ENCODE data around the gene LAMA4. TPM values are rescaled to one million over a fixed set of nuclear protein-coding genes. Genes with fewer than 3 reads are reported as not detected.

LAMA4 gene
- total RNA-seq, 1 experiment from 2014 or later: 1.1 TPM

- no peak overlapping the region for H3K4ac ChIP-seq (ENCODE audit: low read depth, low read length)
- no peak overlapping the region for H2AK5ac ChIP-seq (ENCODE audit: insufficient read length, low read length)
- no peaks in the 10 kb centered on the region for H4K20me1 ChIP-seq (ENCODE audit: control insufficient read depth, insufficient read depth, insufficient read length)
- H2AFZ ChIP-seq (ENCODE audit: low read length): no peak overlapping the region
- no peaks in the 10 kb centered on the region for H3K79me2 ChIP-seq (ENCODE audit: insufficient read depth, low read length)
- no peak overlapping the region for H2BK120ac ChIP-seq (ENCODE audit: low read depth, low read length, poor library complexity, severe bottlenecking)
- no peak overlapping the region for H3K27ac Mint-ChIP-seq
- H3K79me1 ChIP-seq (ENCODE audit: insufficient read depth, low read depth, low read length, poor library complexity, severe bottlenecking): no peaks in the 10 kb centered on the region
- no peak overlapping the region for H3K4me3 Mint-ChIP-seq
- no peak overlapping the region for H4K91ac ChIP-seq (ENCODE audit: insufficient read length, low read depth, low read length)
- H3T11ph ChIP-seq (ENCODE audit: low read length): no peak overlapping the region
- no peak overlapping the region for H4K8ac ChIP-seq (replicated peaks; ENCODE audit: insufficient read length, low read depth, low read length)
- H2BK20ac ChIP-seq (ENCODE audit: low read depth, low read length, poor library complexity, severe bottlenecking): no peak overlapping the region
- no peak for TF ChIP-seq CTCF (conservative IDR thresholded peaks at IDR 0.05)
- H3K27me3 Mint-ChIP-seq (ENCODE audit: low read depth): peaks cover 48% of the 10 kb centered on the region
- no peak overlapping the region for H3K18ac ChIP-seq (ENCODE audit: insufficient read length, low read depth, low read length)
- H3K9me3 Mint-ChIP-seq: no peaks in the 10 kb centered on the region
- H3K23ac ChIP-seq (ENCODE audit: insufficient read length, low read depth, low read length): no peak overlapping the region
- H3K23me2 ChIP-seq (ENCODE audit: insufficient read length, low read depth, low read length, poor library complexity, severe bottlenecking): peaks cover 12% of the 10 kb centered on the region
- no peak overlapping the region for H3K27ac ChIP-seq (ENCODE audit: insufficient read length, low read depth, low read length)
- peaks cover 5% of the 10 kb centered on the region; the same call in 1 of the 2 replicates for H3K27me3 ChIP-seq (ENCODE audit: insufficient read depth, low read length)
- H3K14ac ChIP-seq (ENCODE audit: insufficient read depth, low read length): no peak overlapping the region
- DNase-seq: no peak
- no peak overlapping the region for H3K4me2 ChIP-seq (ENCODE audit: insufficient read depth, insufficient read length, low read length)
- H3K56ac ChIP-seq (ENCODE audit: insufficient read length, low read depth, low read length): no peak overlapping the region
- H2BK12ac ChIP-seq (ENCODE audit: insufficient read length, low read depth, low read length): no peak overlapping the region
- no peak overlapping the region for H4K5ac ChIP-seq (ENCODE audit: insufficient read length, low read depth, low read length)
- H2BK5ac ChIP-seq (ENCODE audit: insufficient read length, low read length): no peak overlapping the region
- peaks cover 16 to 22% of the 10 kb centered on the region in 2 experiments for H3K4me1 Mint-ChIP-seq
- no peaks in the 10 kb centered on the region for H3K9me3 ChIP-seq (ENCODE audit: control insufficient read depth, low read depth, low read length)
- no peak overlapping the region for H2BK15ac ChIP-seq (ENCODE audit: low read depth, low read length)
- WGBS (ENCODE audit: extremely low coverage, insufficient read length, low lambda C conversion rate): no CpG with 5 or more reads among the region's 6 CpGs
- no peaks in the 10 kb centered on the region for H3K36me3 Mint-ChIP-seq (ENCODE audit: insufficient read depth in 1 of 3, low read depth in 3 of 3)
- H3K4me1 ChIP-seq (ENCODE audit: insufficient read depth, low read length): peaks cover 6% of the 10 kb centered on the region
- no peak overlapping the region for H3K9ac ChIP-seq (ENCODE audit: extremely low read depth, insufficient read length, low read length)
Observed at GRCh38 chr6:112251171-112251875, 3.0 kb downstream of the LAMA4 start.
